ENCODE measurements around the gene MAPK4. TPM values are rescaled to one million over a fixed set of nuclear protein-coding genes. Genes with fewer than 3 reads are reported as not detected.

MAPK4 gene
- total RNA-seq, 1 donor from 2014 or later, result 1.6 TPM

GRCh38 chr18:50719471-50720324 lies 159.8 kb downstream of the MAPK4 start:
- no peak for DNase-seq (ENCODE audit: low read depth)

- no peak for DNase-seq (ENCODE audit: low read depth)
Observed at GRCh38 chr18:50720325-50720674, 160.4 kb downstream of the MAPK4 start.

GRCh38 chr18:50721006-50721405 lies 161.1 kb downstream of the MAPK4 start:
- no peak for DNase-seq (ENCODE audit: low read depth)

- DNase-seq (ENCODE audit: low read depth), result no peak
Observed at GRCh38 chr18:50721451-50722120, 161.7 kb downstream of the MAPK4 start.

GRCh38 chr18:50722311-50722710 lies 162.4 kb downstream of the MAPK4 start:
- no peak for DNase-seq (ENCODE audit: low read depth)

- no peak for DNase-seq (ENCODE audit: low read depth)
Observed at GRCh38 chr18:50724751-50725151, 164.9 kb downstream of the MAPK4 start.

- no peak for DNase-seq (ENCODE audit: low read depth)
Observed at GRCh38 chr18:50726960-50727589, 167.2 kb downstream of the MAPK4 start.

GRCh38 chr18:50727721-50728471 lies 168.0 kb downstream of the MAPK4 start:
- DNase-seq (ENCODE audit: low read depth), result no peak

GRCh38 chr18:50729376-50729775 lies 169.5 kb downstream of the MAPK4 start:
- DNase-seq (ENCODE audit: low read depth), result no peak

GRCh38 chr18:50729986-50730385 lies 170.1 kb downstream of the MAPK4 start:
- no peak for DNase-seq (ENCODE audit: low read depth)

GRCh38 chr18:50734342-50734741 lies 174.5 kb downstream of the MAPK4 start:
- DNase-seq (ENCODE audit: low read depth), result no peak

GRCh38 chr18:50734886-50735285 lies 175.0 kb downstream of the MAPK4 start:
- no peak for DNase-seq (ENCODE audit: low read depth)

- DNase-seq (ENCODE audit: low read depth), result no peak
Observed at GRCh38 chr18:50737127-50737526, 177.2 kb downstream of the MAPK4 start.

GRCh38 chr18:50738098-50738757 lies 178.3 kb downstream of the MAPK4 start:
- DNase-seq (ENCODE audit: low read depth), result no peak

- no peak for DNase-seq (ENCODE audit: low read depth)
Observed at GRCh38 chr18:50742952-50743351, 183.1 kb downstream of the MAPK4 start.

GRCh38 chr18:50744253-50744652 lies 184.4 kb downstream of the MAPK4 start:
- no peak for DNase-seq (ENCODE audit: low read depth)

- no peak for DNase-seq (ENCODE audit: low read depth)
Observed at GRCh38 chr18:50745945-50746344, 186.1 kb downstream of the MAPK4 start.

GRCh38 chr18:50747849-50748242 lies 188.0 kb downstream of the MAPK4 start:
- no peak for DNase-seq (ENCODE audit: low read depth)

- no peak for DNase-seq (ENCODE audit: low read depth)
Observed at GRCh38 chr18:50748243-50749229, 188.6 kb downstream of the MAPK4 start.

- no peak for DNase-seq (ENCODE audit: low read depth)
Observed at GRCh38 chr18:50749421-50749820, 189.5 kb downstream of the MAPK4 start.
